Hematopoietic multipotent progenitor cell (in vitro differentiated cells): Measurements from ENCODE around the gene NR2F1-AS1. TPM values are rescaled to one million over a fixed set of nuclear protein-coding genes. Genes with fewer than 3 reads are reported as not detected.

Source experiments
- DNase-seq, 3 donors: peaks; one replicate each; pipeline ENCODE4 v3.0.0-alpha.2; 2011 to 2015; ENCODE audit warnings: low read depth in 2 of 3, low spot score in 2 of 3
- total RNA-seq: library from RNA; depleted of rRNA; stranded (reverse); fragments of >200 nt; gene quantifications from one replicate; pipeline ENCODE4 v1.2.3, GENCODE V29; 2012

The NR2F1-AS1 gene
- total RNA-seq: not detected

GRCh38 chr5:93580927-93581445 is at the start of gene NR2F1-AS1:
Gene NR2F1-AS1, minus strand, starts transcription at chr5:93581219.
- DNase-seq: no peak

- no peak for DNase-seq
Observed at GRCh38 chr5:93626801-93627200, 45.8 kb upstream of the NR2F1-AS1 start.

GRCh38 chr5:93623153-93623552 is 42.1 kb upstream of the NR2F1-AS1 start:
- DNase-seq: no peak

- DNase-seq: peak in 1 of 3 donors; percentile 34
Observed at GRCh38 chr5:93622240-93622885, 41.3 kb upstream of the NR2F1-AS1 start.

- DNase-seq: no peak
Observed at GRCh38 chr5:93621327-93621798, 40.3 kb upstream of the NR2F1-AS1 start.

- peak in 1 of 3 donors; percentile 33 for DNase-seq
Observed at GRCh38 chr5:93620487-93621326, 39.7 kb upstream of the NR2F1-AS1 start.

GRCh38 chr5:93616538-93617174 is 35.6 kb upstream of the NR2F1-AS1 start:
- no peak for DNase-seq

GRCh38 chr5:93612855-93613243 is 31.8 kb upstream of the NR2F1-AS1 start:
- no peak for DNase-seq

- no peak for DNase-seq
Observed at GRCh38 chr5:93611976-93612854, 31.2 kb upstream of the NR2F1-AS1 start.

- no peak for DNase-seq
Observed at GRCh38 chr5:93611273-93611975, 30.4 kb upstream of the NR2F1-AS1 start.

- no peak for DNase-seq
Observed at GRCh38 chr5:93610581-93611272, 29.7 kb upstream of the NR2F1-AS1 start.

GRCh38 chr5:93609762-93610161 is 28.7 kb upstream of the NR2F1-AS1 start:
- DNase-seq: no peak

- no peak for DNase-seq
Observed at GRCh38 chr5:93608855-93609254, 27.8 kb upstream of the NR2F1-AS1 start.

GRCh38 chr5:93607367-93608258 is 26.6 kb upstream of the NR2F1-AS1 start:
- peak in 2 of 3 donors; percentile 72 to 81 for DNase-seq

- no peak for DNase-seq
Observed at GRCh38 chr5:93606382-93606752, 25.3 kb upstream of the NR2F1-AS1 start.

- no peak for DNase-seq
Observed at GRCh38 chr5:93604644-93605515, 23.9 kb upstream of the NR2F1-AS1 start.
